Measurements from ENCODE around the gene GPATCH1. TPM values are rescaled to one million over a fixed set of nuclear protein-coding genes. Genes with fewer than 3 reads are reported as not detected.

The GPATCH1 gene
- total RNA-seq, 1 experiment from 2014 or later = 7.8 TPM

- TF ChIP-seq ZFX (IDR thresholded peaks at IDR 0.05) = no peak
- TF ChIP-seq RAD21 (IDR thresholded peaks at IDR 0.05; ENCODE audit: low read depth) = no peak
- TF ChIP-seq ATF3 (IDR thresholded peaks at IDR 0.05) = no peak
- no peak for TF ChIP-seq POLR2AphosphoS5 (IDR thresholded peaks at IDR 0.05; ENCODE audit: low read depth, low read length)
These were observed 27.2 kb downstream of the GPATCH1 start (continued) for GRCh38 chr19:33108161-33108560.

GRCh38 chr19:33110137-33110910 lies 29.3 kb downstream of the GPATCH1 start:
- Histone ChIP-seq H4K20me1 (ENCODE audit: insufficient read depth) (no peaks in the 10 kb centered on the region), H3K36me3 (ENCODE audit: control insufficient read depth in 1 of 2, insufficient read depth in 2 of 2, low read length in 2 of 2) (peaks cover 5 to 7% of the 10 kb centered on the region in 2 experiments), H3K4me2 (ENCODE audit: low read length) (no peak overlapping the region), H3K9ac (ENCODE audit: low read length) (no peak overlapping the region), H3K4me3 (replicated peaks in 1 of 2; ENCODE audit: low read depth in 1 of 2, low read length in 2 of 2) (no peak overlapping the region), H3K9me2 (ENCODE audit: insufficient read depth) (no peaks in the 10 kb centered on the region), H2AFZ (ENCODE audit: low read depth, low read length, poor library complexity, severe bottlenecking) (no peak overlapping the region), H3K27me3 (ENCODE audit: insufficient read depth, low read length) (no peaks in the 10 kb centered on the region), H3K4me1 (ENCODE audit: control insufficient read depth in 1 of 2, insufficient read depth in 2 of 2, low read length in 2 of 2) (peaks cover 4 to 9% of the 10 kb centered on the region in 2 experiments; a peak in 3 of 4 replicates), H3K27ac (ENCODE audit: low read depth, low read length) (no peak overlapping the region), H3K9me3 (ENCODE audit: control insufficient read depth in 1 of 2, insufficient read depth in 1 of 2, low read depth in 1 of 2, low read length in 2 of 2) (no peaks in the 10 kb centered on the region), H3K79me2 (ENCODE audit: insufficient read depth, low read length) (no peaks in the 10 kb centered on the region)
- no TSS peak for BruUV-seq (replicated peaks)
- RAD21 ChIA-PET (ENCODE audit: low non-redundant PET in 1 of 2, low total read pairs in 2 of 2, uncharacterized antibody in 2 of 2, unreplicated experiment in 2 of 2) = no interaction called here
- CTCF ChIA-PET = no interaction called here
- POLR2A ChIA-PET = no interaction called here
- no peak for DNase-seq (ENCODE audit: low read depth, low spot score)
- no peak for ATAC-seq
- intact Hi-C loops (cut with micrococcal nuclease) = no loop called here
- TF ChIP-seq EZH2phosphoT487 (IDR thresholded peaks at IDR 0.05; ENCODE audit: borderline replicate concordance) (no peak), MAX (IDR thresholded peaks at IDR 0.05) (no peak), YY1 (IDR thresholded peaks at IDR 0.05; ENCODE audit: extremely low read depth, insufficient replicate concordance, low read depth, low read length) (no peak), ELF1 (IDR thresholded peaks at IDR 0.05; ENCODE audit: borderline replicate concordance, low read depth) (no peak), ZNF274 (IDR thresholded peaks at IDR 0.05; ENCODE audit: low read depth, low read length) (no peak), POLR2AphosphoS5 (IDR thresholded peaks at IDR 0.05; ENCODE audit: low read depth, low read length) (no peak), CBX3 (IDR thresholded peaks at IDR 0.05; ENCODE audit: low read depth) (no peak), SRF (IDR thresholded peaks at IDR 0.05; ENCODE audit: low read depth) (no peak), CTCF (IDR thresholded peaks at IDR 0.05 in 2 of 3, conservative IDR thresholded peaks at IDR 0.05 in 1 of 3; ENCODE audit: borderline replicate concordance in 1 of 3, insufficient read depth in 1 of 3, low read depth in 2 of 3, low read length in 2 of 3) (no peak), SP1 (IDR thresholded peaks at IDR 0.05; ENCODE audit: low read depth) (no peak), REST (IDR thresholded peaks at IDR 0.05; ENCODE audit: low read depth) (no peak), JUND (IDR thresholded peaks at IDR 0.05) (no peak), FOSL1 (IDR thresholded peaks at IDR 0.05; ENCODE audit: low read depth) (no peak), SIN3A (IDR thresholded peaks at IDR 0.05; ENCODE audit: low read depth) (no peak)
